NCI-H524 (cell line): ENCODE measurements around the gene PCDHA8.
"Not testable (repeated sequence)": the region's sequence is repeated elsewhere in the genome, so short reads cannot be mapped to it uniquely, and the experiment has no call there.

Source experiments
- DNase-seq, 2 experiments: peaks; one replicate each; lab custom pipeline; 2025; lab: John Stamatoyannopoulos, UW

The PCDHA8 gene

DNA sequence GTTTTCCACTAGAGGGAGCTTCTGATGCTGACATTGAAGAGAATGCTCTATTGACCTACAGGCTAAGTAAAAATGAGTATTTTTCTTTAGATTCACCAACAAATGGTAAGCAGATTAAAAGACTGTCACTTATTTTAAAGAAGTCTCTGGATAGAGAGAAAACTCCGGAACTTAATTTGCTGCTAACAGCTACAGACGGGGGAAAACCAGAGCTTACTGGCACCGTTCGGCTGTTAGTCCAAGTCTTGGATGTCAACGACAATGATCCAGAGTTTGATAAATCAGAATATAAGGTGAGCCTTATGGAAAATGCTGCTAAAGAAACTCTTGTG lies 28.5 kb downstream of the PCDHA8 start:
- DNase-seq: no peak

DNA sequence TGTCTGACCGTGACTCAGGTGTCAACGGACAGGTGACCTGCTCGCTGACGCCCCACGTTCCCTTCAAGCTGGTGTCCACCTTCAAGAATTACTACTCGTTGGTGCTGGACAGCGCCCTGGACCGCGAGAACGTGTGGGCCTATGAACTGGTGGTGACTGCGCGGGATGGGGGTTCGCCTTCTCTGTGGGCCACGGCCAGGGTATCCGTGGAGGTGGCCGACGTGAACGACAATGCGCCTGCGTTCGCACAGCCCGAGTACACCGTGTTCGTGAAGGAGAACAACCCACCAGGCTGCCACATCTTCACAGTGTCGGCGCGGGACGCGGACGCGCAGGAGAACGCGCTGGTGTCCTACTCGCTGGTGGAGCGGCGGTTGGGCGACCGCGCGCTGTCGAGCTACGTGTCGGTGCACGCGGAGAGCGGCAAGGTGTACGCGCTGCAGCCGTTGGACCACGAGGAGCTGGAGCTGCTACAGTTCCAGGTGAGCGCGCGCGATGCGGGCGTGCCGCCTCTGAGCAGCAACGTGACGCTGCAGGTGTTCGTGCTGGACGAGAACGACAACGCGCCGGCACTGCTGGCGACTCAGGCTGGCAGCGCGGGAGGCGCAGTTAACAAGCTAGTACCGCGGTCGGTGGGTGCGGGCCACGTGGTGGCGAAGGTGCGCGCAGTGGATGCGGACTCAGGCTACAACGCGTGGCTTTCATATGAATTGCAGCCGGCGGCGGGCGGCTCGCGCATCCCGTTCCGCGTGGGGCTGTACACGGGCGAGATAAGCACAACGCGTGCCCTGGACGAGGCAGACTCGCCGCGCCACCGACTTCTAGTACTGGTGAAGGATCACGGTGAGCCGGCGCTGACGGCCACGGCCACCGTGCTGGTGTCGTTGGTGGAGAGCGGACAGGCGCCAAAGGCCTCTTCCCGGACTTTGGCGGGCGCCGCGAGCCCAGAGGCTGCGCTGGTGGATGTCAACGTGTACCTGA lies 29.5 kb downstream of the PCDHA8 start:
- DNase-seq: no peak

GRCh38 chr5:140875085-140876065 lies 34.4 kb downstream of the PCDHA8 start, which contains the start of gene PCDHA12:
Gene PCDHA12, plus strand, starts transcription at chr5:140875308. Its CDS starts 165 bp downstream, at chr5:140875473.
- no peak for DNase-seq

DNA sequence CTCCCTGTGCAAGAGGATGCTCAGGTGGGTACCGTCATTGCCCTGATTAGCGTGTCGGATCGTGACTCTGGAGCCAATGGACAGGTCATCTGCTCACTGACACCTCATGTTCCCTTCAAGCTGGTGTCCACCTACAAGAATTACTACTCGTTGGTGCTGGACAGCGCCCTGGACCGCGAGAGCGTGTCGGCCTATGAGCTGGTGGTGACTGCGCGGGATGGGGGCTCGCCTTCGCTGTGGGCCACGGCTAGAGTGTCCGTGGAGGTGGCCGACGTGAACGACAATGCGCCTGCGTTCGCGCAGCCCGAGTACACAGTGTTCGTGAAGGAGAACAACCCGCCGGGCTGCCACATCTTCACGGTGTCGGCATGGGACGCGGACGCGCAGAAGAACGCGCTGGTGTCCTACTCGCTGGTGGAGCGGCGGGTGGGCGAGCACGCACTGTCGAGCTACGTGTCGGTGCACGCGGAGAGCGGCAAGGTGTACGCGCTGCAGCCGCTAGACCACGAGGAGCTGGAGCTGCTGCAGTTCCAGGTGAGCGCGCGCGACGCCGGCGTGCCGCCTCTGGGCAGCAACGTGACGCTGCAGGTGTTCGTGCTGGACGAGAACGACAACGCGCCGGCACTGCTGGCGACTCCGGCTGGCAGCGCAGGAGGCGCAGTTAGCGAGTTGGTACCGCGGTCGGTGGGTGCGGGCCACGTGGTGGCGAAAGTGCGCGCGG lies 35.7 kb downstream of the PCDHA8 start:
- not testable (repeated sequence) for DNase-seq

DNA sequence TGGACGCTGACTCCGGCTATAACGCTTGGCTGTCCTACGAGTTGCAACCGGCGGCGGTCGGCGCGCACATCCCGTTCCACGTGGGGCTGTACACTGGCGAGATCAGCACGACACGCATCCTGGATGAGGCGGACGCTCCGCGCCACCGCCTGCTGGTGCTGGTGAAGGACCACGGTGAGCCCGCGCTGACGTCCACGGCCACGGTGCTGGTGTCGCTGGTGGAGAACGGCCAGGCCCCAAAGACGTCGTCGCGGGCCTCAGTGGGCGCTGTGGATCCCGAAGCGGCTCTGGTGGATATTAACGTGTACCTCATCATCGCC lies 36.2 kb downstream of the PCDHA8 start:
- DNase-seq: no peak

- DNase-seq: no peak
Measured at GRCh38 chr5:140881889-140882590, 41.1 kb downstream of the PCDHA8 start, which contains the start of gene PCDHA13. Gene PCDHA13, plus strand, starts transcription at chr5:140882124. Its CDS starts 145 bp downstream, at chr5:140882269.

DNA sequence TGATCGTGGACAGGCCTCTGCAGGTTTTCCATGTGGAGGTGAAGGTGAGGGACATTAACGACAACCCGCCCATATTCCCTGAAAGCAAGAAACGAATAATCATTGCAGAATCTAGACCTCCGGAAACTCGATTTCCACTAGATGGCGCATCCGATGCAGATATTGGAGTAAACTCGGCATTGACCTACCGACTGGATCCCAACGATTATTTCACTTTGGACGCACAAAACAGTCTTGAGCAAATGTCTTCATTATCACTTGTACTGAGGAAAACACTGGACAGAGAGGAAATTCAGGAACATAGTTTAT lies 41.6 kb downstream of the PCDHA8 start:
- no peak for DNase-seq

- DNase-seq: no peak
Measured at GRCh38 chr5:140883373-140883772, 42.4 kb downstream of the PCDHA8 start.

GRCh38 chr5:140883927-140884697 lies 43.1 kb downstream of the PCDHA8 start:
- DNase-seq: no peak
